Mesenchymal stem cell (in vitro differentiated cells and primary cell): ENCODE results near the gene ZBTB16.

ENCODE experiments used
- DNase-seq: peaks from one replicate; pipeline ENCODE4 v3.0.0-alpha.2; 2013
- H2AFZ ChIP-seq: one replicate; pipeline ENCODE4 v1.6.1; 2013; ENCODE audit warnings: low read depth, mild to moderate bottlenecking, control low read depth, inconsistent platforms, low read length, moderate library complexity
- H2AK5ac ChIP-seq: 2 replicates; pipeline ENCODE4 v1.6.1; 2013; ENCODE audit warnings: low read length, moderate library complexity, mild to moderate bottlenecking, inconsistent platforms; ENCODE audit not compliant: severe bottlenecking
- H2BK120ac ChIP-seq: one replicate; pipeline ENCODE4 v1.6.1; 2013; ENCODE audit warnings: low read depth, mild to moderate bottlenecking, inconsistent platforms, low read length, moderate library complexity
- H2BK12ac ChIP-seq, 2 experiments: one replicate each; pipeline ENCODE4 v1.6.1; 2013; ENCODE audit warnings: inconsistent platforms in 2 of 2, low read length in 2 of 2, mild to moderate bottlenecking in 2 of 2, moderate library complexity in 2 of 2, control low read depth in 1 of 2
- H2BK15ac ChIP-seq: one replicate; pipeline ENCODE4 v1.6.1; 2013; ENCODE audit warnings: mild to moderate bottlenecking, low read depth, inconsistent platforms; ENCODE audit not compliant: poor library complexity, severe bottlenecking
- H2BK5ac ChIP-seq: 2 replicates; pipeline ENCODE4 v1.6.1; 2013; ENCODE audit warnings: low read depth, mild to moderate bottlenecking, low read length, control low read depth, inconsistent platforms; ENCODE audit not compliant: poor library complexity, severe bottlenecking
- H3K14ac ChIP-seq, 2 experiments: one replicate each; pipeline ENCODE4 v1.6.1; 2013; ENCODE audit warnings: inconsistent platforms in 2 of 2, low read length in 2 of 2, control low read depth in 1 of 2, mild to moderate bottlenecking in 1 of 2, moderate library complexity in 1 of 2
- H3K18ac ChIP-seq, 2 experiments: one replicate each; pipeline ENCODE4 v1.6.1; 2013; ENCODE audit warnings: inconsistent platforms in 2 of 2, low read length in 2 of 2, control low read depth in 1 of 2, low read depth in 1 of 2, mild to moderate bottlenecking in 1 of 2
- H3K23ac ChIP-seq, 2 experiments: one replicate each; pipeline ENCODE4 v1.6.1; 2013; ENCODE audit warnings: inconsistent platforms in 2 of 2, low read length in 2 of 2, mild to moderate bottlenecking in 2 of 2, moderate library complexity in 2 of 2, control low read depth in 1 of 2
- H3K27ac ChIP-seq: 2 replicates; pipeline ENCODE4 v1.5.1; 2013; ENCODE audit warnings: mild to moderate bottlenecking, moderate library complexity, low read length, control low read depth, inconsistent platforms; ENCODE audit not compliant: poor library complexity, severe bottlenecking
- H3K27me3 ChIP-seq, 2 experiments: 2 replicates each; pipeline versions ENCODE4 v1.6.1 to v1.7.0; 2013; ENCODE audit warnings: low read length in 2 of 2, mild to moderate bottlenecking in 2 of 2, moderate library complexity in 2 of 2, control low read depth in 1 of 2, inconsistent platforms in 1 of 2; ENCODE audit not compliant: control insufficient read depth in 1 of 2, insufficient read depth in 1 of 2
- H3K36me3 ChIP-seq, 2 experiments: 2 replicates each; pipeline versions ENCODE4 v1.6.1 to v1.7.0; 2013; ENCODE audit warnings: low read length in 2 of 2, control low read depth in 1 of 2, inconsistent platforms in 1 of 2, low read depth in 1 of 2, mild to moderate bottlenecking in 1 of 2; ENCODE audit not compliant: insufficient read depth in 2 of 2, control insufficient read depth in 1 of 2
- H3K4ac ChIP-seq, 2 experiments: one replicate each; pipeline ENCODE4 v1.6.1; 2013; ENCODE audit warnings: inconsistent platforms in 2 of 2, low read length in 2 of 2, mild to moderate bottlenecking in 2 of 2, moderate library complexity in 2 of 2, control low read depth in 1 of 2, low read depth in 1 of 2
- H3K4me1 ChIP-seq: 2 replicates; pipeline ENCODE4 v1.6.1; 2013; ENCODE audit warnings: low read depth, low read length, control low read depth; ENCODE audit not compliant: control insufficient read depth, insufficient read depth
- H3K4me2 ChIP-seq: 2 replicates; pipeline ENCODE4 v1.6.1; 2013; ENCODE audit warnings: low read length, mild to moderate bottlenecking, inconsistent platforms; ENCODE audit not compliant: poor library complexity, severe bottlenecking
- H3K4me3 ChIP-seq, 2 experiments: 2 replicates each; pipeline versions ENCODE4 v1.5.1 to v1.7.0; 2013; ENCODE audit warnings: low read length in 2 of 2, mild to moderate bottlenecking in 2 of 2, control low read depth in 1 of 2, low read depth in 1 of 2; ENCODE audit not compliant: insufficient read depth in 1 of 2
- H3K79me1 ChIP-seq: replicated peaks from 2 replicates; pipeline ENCODE4 v1.6.1; 2013; ENCODE audit warnings: mild to moderate bottlenecking, control low read depth, low read length, inconsistent platforms; ENCODE audit not compliant: poor library complexity, severe bottlenecking
- H3K9ac ChIP-seq: 2 replicates; pipeline ENCODE4 v1.7.0; 2013; ENCODE audit warnings: mild to moderate bottlenecking, low read length, moderate library complexity
- H3K9me3 ChIP-seq: 2 replicates; pipeline ENCODE4 v1.7.0; 2013; ENCODE audit warnings: mild to moderate bottlenecking, low read length; ENCODE audit not compliant: control insufficient read depth
- H4K8ac ChIP-seq: one replicate; pipeline ENCODE4 v1.6.1; 2013; ENCODE audit warnings: inconsistent platforms, mild to moderate bottlenecking, low read length, moderate library complexity
- H4K91ac ChIP-seq: one replicate; pipeline ENCODE4 v1.6.1; 2013; ENCODE audit warnings: mild to moderate bottlenecking, low read length, inconsistent platforms
- WGBS: methylation state at CpG from one replicate; pipeline ENCODE4 v1.1.7; 2013; ENCODE audit warnings: mixed read lengths; 5-methylcytosine and 5-hydroxymethylcytosine counted together

ZBTB16 gene

DNA sequence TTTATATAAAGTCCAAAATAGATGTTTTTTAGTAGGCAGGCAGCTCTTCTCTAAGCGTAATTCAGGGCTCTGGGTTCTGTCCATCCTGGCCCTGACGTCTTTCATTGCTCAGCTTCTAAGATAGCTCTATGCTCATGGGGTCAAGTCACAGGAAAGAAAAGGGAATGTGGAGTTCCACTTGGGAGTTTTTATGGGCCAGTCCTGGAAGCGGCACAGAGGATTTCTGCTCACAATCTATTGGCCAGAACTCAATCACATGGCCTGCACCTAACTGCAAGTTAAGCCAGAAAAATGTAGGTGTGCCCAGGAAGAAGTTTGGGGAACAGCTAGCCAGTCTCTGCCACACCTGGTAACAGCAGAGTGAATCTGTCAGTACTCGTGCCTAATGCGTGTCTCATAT lies 7.4 kb upstream of the ZBTB16 start:
- 60% methylated on average over 5 of the region's 5 CpGs for WGBS
- H3K27ac ChIP-seq: no peak overlapping the region
- H3K79me1 ChIP-seq: no peaks in the 10 kb centered on the region
- no peak overlapping the region for H2BK15ac ChIP-seq
- no peaks in the 10 kb centered on the region for H3K36me3 ChIP-seq
- H3K4me1 ChIP-seq: no peaks in the 10 kb centered on the region
- no peak overlapping the region for H3K23ac ChIP-seq
- H3K4me2 ChIP-seq: no peak overlapping the region
- H3K27me3 ChIP-seq: peaks cover 50 to 57% of the 10 kb centered on the region in 2 experiments
- no peak for DNase-seq
- no peak overlapping the region for H2BK12ac ChIP-seq
- no peak overlapping the region for H2BK5ac ChIP-seq
- H4K91ac ChIP-seq: no peak overlapping the region
- no peak overlapping the region for H3K14ac ChIP-seq
- H3K9ac ChIP-seq: no peak overlapping the region
- H2BK120ac ChIP-seq: no peak overlapping the region
- H3K9me3 ChIP-seq: no peaks in the 10 kb centered on the region
- no peak overlapping the region for H2AFZ ChIP-seq
- H4K8ac ChIP-seq: no peak overlapping the region
- H3K4me3 ChIP-seq: no peak overlapping the region
- no peak overlapping the region for H2AK5ac ChIP-seq
- no peak overlapping the region for H3K4ac ChIP-seq
- H3K18ac ChIP-seq: no peak overlapping the region

DNA sequence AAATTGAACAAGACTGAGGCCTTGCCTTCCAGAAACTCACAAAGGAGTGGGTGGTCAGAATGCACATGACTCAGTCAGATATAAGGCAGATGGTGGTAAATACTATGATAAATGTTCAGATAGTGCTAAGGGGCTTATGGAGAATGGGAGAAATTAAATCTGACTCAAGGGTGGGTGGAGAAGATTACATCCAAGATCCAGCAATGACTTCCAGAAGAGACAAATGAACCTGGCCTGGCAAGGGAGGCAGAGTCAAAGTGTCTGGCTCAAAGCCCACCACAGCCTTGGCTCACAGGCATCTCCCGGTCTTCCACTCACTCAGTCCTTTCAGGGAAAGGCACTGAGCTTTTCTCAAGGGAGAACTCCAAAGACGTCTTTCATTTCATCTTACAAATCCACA lies 6.1 kb upstream of the ZBTB16 start:
- Histone ChIP-seq H3K4ac (no peak overlapping the region), H3K79me1 (no peaks in the 10 kb centered on the region), H2AFZ (no peak overlapping the region), H2AK5ac (no peak overlapping the region), H3K14ac (no peak overlapping the region), H4K8ac (no peak overlapping the region), H2BK15ac (no peak overlapping the region), H3K36me3 (no peaks in the 10 kb centered on the region), H2BK5ac (no peak overlapping the region), H4K91ac (no peak overlapping the region), H3K4me3 (no peak overlapping the region), H2BK12ac (no peak overlapping the region), H2BK120ac (no peak overlapping the region), H3K4me2 (no peak overlapping the region), H3K23ac (no peak overlapping the region), H3K9me3 (no peaks in the 10 kb centered on the region), H3K4me1 (peaks cover 3% of the 10 kb centered on the region), H3K27ac (no peak overlapping the region), H3K9ac (no peak overlapping the region), H3K18ac (no peak overlapping the region), H3K27me3 (peaks cover 55 to 62% of the 10 kb centered on the region in 2 experiments)
- DNase-seq: no peak
- 88% methylated on average over 1 of the region's 2 CpGs for WGBS

DNA sequence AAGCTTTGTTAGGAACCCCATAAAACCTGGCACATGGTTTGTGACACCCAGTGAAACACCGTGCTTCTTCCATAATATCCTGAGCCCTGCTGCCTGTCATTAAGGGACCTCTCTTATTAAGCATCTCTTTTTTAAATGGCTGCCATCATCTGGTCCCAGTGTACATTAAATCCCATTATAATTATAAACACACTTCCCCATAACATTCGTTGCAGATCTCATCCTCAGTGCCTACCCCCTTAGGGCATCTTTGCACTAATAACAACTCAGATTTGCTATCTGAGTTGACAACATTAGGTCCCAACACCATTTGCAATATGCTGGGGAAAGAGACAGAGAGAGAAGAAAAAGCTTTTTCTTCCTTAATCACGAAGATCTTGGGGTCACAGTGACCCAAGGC lies 4.7 kb upstream of the ZBTB16 start:
- H2BK120ac ChIP-seq: no peak overlapping the region
- H3K9ac ChIP-seq: no peak overlapping the region
- no peak overlapping the region for H2BK12ac ChIP-seq
- H3K27me3 ChIP-seq: peaks cover 55 to 72% of the 10 kb centered on the region in 2 experiments
- no peak overlapping the region for H3K18ac ChIP-seq
- no peaks in the 10 kb centered on the region for H3K9me3 ChIP-seq
- no peak overlapping the region for H3K4me3 ChIP-seq
- H3K23ac ChIP-seq: no peak overlapping the region
- H4K91ac ChIP-seq: no peak overlapping the region
- H2BK5ac ChIP-seq: no peak overlapping the region
- H2AFZ ChIP-seq: no peak overlapping the region
- H2BK15ac ChIP-seq: no peak overlapping the region
- H3K4me1 ChIP-seq: peaks cover 8% of the 10 kb centered on the region
- H3K36me3 ChIP-seq: no peaks in the 10 kb centered on the region
- no peak for DNase-seq
- H3K14ac ChIP-seq: no peak overlapping the region
- H3K79me1 ChIP-seq: no peaks in the 10 kb centered on the region
- no peak overlapping the region for H3K4ac ChIP-seq
- no peak overlapping the region for H4K8ac ChIP-seq
- no peak overlapping the region for H2AK5ac ChIP-seq
- H3K4me2 ChIP-seq: no peak overlapping the region
- WGBS: 90% methylated on average over 2 of the region's 3 CpGs
- H3K27ac ChIP-seq: no peak overlapping the region

DNA sequence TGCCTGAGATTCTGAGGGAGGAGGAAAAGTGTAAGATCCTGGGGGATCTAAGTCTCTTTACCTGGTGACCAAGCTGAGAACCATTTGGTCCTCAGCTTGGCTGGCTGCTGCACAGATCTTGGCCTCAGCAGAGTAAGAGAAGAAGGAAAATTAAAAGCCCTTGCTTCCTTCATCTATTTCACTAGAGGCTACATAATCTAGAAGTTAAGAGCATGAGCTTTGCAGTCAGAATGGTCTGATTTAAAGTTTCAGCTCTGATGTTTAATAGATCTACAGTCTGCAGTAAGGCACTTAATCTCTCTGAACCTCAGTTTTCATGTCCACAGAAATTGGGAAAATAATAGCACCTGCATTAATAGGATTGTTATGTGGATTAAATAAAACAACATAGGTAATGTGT lies 3.1 kb upstream of the ZBTB16 start:
- H3K4ac ChIP-seq: no peak overlapping the region
- no peak overlapping the region for H2AFZ ChIP-seq
- no peak overlapping the region for H2BK12ac ChIP-seq
- H2BK120ac ChIP-seq: no peak overlapping the region
- no peak overlapping the region for H3K4me3 ChIP-seq
- no peak overlapping the region for H3K4me2 ChIP-seq
- no peaks in the 10 kb centered on the region for H3K36me3 ChIP-seq
- no peak overlapping the region for H3K14ac ChIP-seq
- peaks cover 23% of the 10 kb centered on the region for H3K4me1 ChIP-seq
- H3K9ac ChIP-seq: no peak overlapping the region
- no peak overlapping the region for H2BK15ac ChIP-seq
- H3K23ac ChIP-seq: no peak overlapping the region
- H2BK5ac ChIP-seq: no peak overlapping the region
- H4K8ac ChIP-seq: no peak overlapping the region
- H2AK5ac ChIP-seq: no peak overlapping the region
- no peak overlapping the region for H3K18ac ChIP-seq
- H3K27me3 ChIP-seq: peaks cover 55 to 78% of the 10 kb centered on the region in 2 experiments
- no peaks in the 10 kb centered on the region for H3K9me3 ChIP-seq
- H3K27ac ChIP-seq: no peak overlapping the region
- H4K91ac ChIP-seq: no peak overlapping the region
- H3K79me1 ChIP-seq: no peaks in the 10 kb centered on the region
- no peak for DNase-seq
